PC-9 (cell line): ENCODE data around the gene CCDC9B. TPM values are rescaled to one million over a fixed set of nuclear protein-coding genes. Genes with fewer than 3 reads are reported as not detected.

Source experiments
- BruUV-seq: library from RNA; stranded (reverse); fragments of 400-500 nt; replicated peaks from 2 replicates; lab custom pipeline; 2021; lab: Mats Ljungman, UMichigan
- CTCF ChIA-PET: fragments of 300-600 bp; sonication (Branson Sonifier 250); formaldehyde crosslinking; loops from one replicate; lab custom pipeline; 2022; ENCODE audit warnings: antibody characterized with exemption; lab: Charles Lee
- POLR2A ChIA-PET: fragments of 300-600 bp; sonication (Branson Sonifier 250); formaldehyde crosslinking; loops from one replicate; lab custom pipeline; 2022; ENCODE audit warnings: antibody characterized with exemption; ENCODE audit not compliant: unreplicated experiment; lab: Charles Lee
- DNase-seq, 2 experiments: peaks; one replicate each; pipeline versions ENCODE4 v3.0.0 to v3.0.0-alpha.2; 2015 to 2022; ENCODE audit warnings: mixed read lengths in 1 of 2
- H2AFZ ChIP-seq: fragments of 200-600 bp; sonication (generic); 2 replicates; pipeline ENCODE4 v1.8.1; 2017; ENCODE audit warnings: antibody characterized with exemption
- H3F3A ChIP-seq: fragments of 200-600 bp; sonication (generic); 2 replicates; pipeline ENCODE4 v1.8.1; 2017; ENCODE audit warnings: antibody characterized with exemption, mild to moderate bottlenecking, low read depth; ENCODE audit not compliant: insufficient read depth
- H3K27ac ChIP-seq: fragments of 200-600 bp; sonication (generic); 2 replicates; pipeline ENCODE4 v1.6.1; 2016; ENCODE audit warnings: mixed run types
- H3K27me3 ChIP-seq: fragments of 200-600 bp; sonication (generic); 2 replicates; pipeline ENCODE4 v1.6.1; 2016; ENCODE audit warnings: low read depth, mixed run types; ENCODE audit not compliant: insufficient read depth
- H3K36me3 ChIP-seq: fragments of 200-600 bp; sonication (generic); 2 replicates; pipeline ENCODE4 v1.6.1; 2016; ENCODE audit warnings: low read depth, mixed run types
- H3K4me1 ChIP-seq: fragments of 200-600 bp; sonication (generic); replicated peaks from 2 replicates; pipeline ENCODE4 v1.6.1; 2016; ENCODE audit warnings: mixed run types; ENCODE audit not compliant: insufficient read depth
- H3K4me2 ChIP-seq: fragments of 200-600 bp; sonication (generic); 2 replicates; pipeline ENCODE4 v1.6.1; 2017; ENCODE audit warnings: mixed run types
- H3K4me3 ChIP-seq: fragments of 200-600 bp; sonication (generic); 2 replicates; pipeline ENCODE4 v1.6.1; 2016; ENCODE audit warnings: mixed run types
- H3K79me2 ChIP-seq: fragments of 200-600 bp; sonication (generic); 2 replicates; pipeline ENCODE4 v1.6.1; 2017; ENCODE audit warnings: low read depth, mixed run types
- H3K9me2 ChIP-seq: fragments of 200-600 bp; sonication (generic); 2 replicates; pipeline ENCODE4 v1.8.1; 2017; ENCODE audit warnings: mild to moderate bottlenecking; ENCODE audit not compliant: insufficient read depth
- H3K9me3 ChIP-seq: fragments of 200-600 bp; sonication (generic); 2 replicates; pipeline ENCODE4 v1.8.1; 2016; ENCODE audit warnings: low read depth; ENCODE audit not compliant: insufficient read depth
- H4K20me1 ChIP-seq: fragments of 200-600 bp; sonication (generic); 2 replicates; pipeline ENCODE4 v1.8.1; 2017; ENCODE audit not compliant: insufficient read depth
- EZH2 ChIP-seq: fragments of 200-600 bp; sonication (generic); IDR thresholded peaks from 2 replicates; pipeline ENCODE4 v1.8.0; 2017; ENCODE audit warnings: antibody characterized with exemption, low read depth
- intact Hi-C: fragments of 100-400 bp; cut with micrococcal nuclease; formaldehyde crosslinking; loops from one replicate; pipeline ENCODE4 v1.10.0; 2022; ENCODE audit not compliant: unreplicated experiment
- total RNA-seq: library from RNA; stranded (reverse); gene quantifications from 2 replicates; pipeline ENCODE4 v1.2.3, GENCODE V29; 2021
- TF ChIP-seq, protein P1 (sequence below): fragments of 200-600 bp; sonication (generic); conservative IDR thresholded peaks from 2 replicates; pipeline ENCODE4 v1.6.1; 2017; ENCODE audit warnings: mixed run types, antibody characterized with exemption, mild to moderate bottlenecking, moderate library complexity

The CCDC9B gene
- total RNA-seq, 1 experiment from 2014 or later, result 141 TPM

DNA sequence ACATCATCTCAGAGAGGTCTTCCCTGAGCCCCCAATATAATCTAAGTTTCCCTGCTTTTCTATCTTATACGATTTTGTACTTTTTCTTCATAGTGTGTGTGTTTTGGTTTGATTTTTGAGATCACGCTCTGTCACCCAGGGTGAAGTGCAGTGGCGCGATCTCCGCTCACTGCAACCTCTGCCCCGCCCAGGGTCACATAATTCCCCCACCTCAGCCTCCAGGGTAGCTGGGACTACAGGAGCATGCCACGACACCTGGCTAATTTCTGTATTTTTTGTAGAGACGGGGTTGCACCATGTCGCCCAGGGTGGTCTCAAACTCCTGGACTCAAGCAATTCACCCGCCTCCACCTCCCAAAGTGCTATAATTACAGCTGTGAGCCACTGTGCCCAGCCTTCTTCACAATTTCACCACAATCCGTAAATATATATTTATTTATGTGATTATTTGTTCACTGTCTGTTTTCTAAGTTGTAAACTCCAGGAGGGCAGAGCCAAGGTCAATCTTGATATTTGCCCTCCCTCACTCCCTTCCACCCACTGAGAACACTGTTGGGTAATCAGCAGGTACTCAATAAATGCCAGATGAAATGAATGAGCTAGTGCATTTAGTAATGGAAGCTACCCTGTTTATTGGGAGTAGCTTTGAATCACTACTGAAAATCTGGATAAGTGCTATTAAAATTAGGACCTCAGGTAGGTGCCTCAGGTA, 41.2 kb upstream of the CCDC9B start:
- Histone ChIP-seq H3K4me1 (peaks cover 50% of the 10 kb centered on the region), H3K79me2 (peaks cover 32% of the 10 kb centered on the region), H3K27me3 (no peaks in the 10 kb centered on the region), H3K27ac (peak overlapping the region; percentile 45), H3F3A (peaks cover 35% of the 10 kb centered on the region), H3K36me3 (0 out of 2 replicates have a peak, but pooled peaks cover 4% of the 10 kb centered on the region), H2AFZ (peak overlapping the region; percentile 89), H3K9me2 (no peaks in the 10 kb centered on the region; the same call in 1 of the 2 replicates), H3K4me3 (0 out of 2 replicates have a peak overlapping the region, but pooled peaks have one; percentile 76), H4K20me1 (no peaks in the 10 kb centered on the region), H3K4me2 (peak overlapping the region; percentile 91), H3K9me3 (no peaks in the 10 kb centered on the region)
- BruUV-seq, result no TSS peak
- no peak for DNase-seq
- ChIA-PET CTCF (interaction anchor here (1.0 kb wide), 1 partner anchor 44 kb away, joined by 3 read pairs; no protein-coding TSS in a partner anchor), POLR2A (interaction anchor here (0.6 kb wide), 1 partner anchor 23 kb away, joined by 3 read pairs; no protein-coding TSS in a partner anchor)
- intact Hi-C loops, result loop anchor here (5.0 kb wide), 1 partner anchor 40 kb away; no protein-coding TSS in a partner anchor
- no peak for TF ChIP-seq EZH2
- TF ChIP-seq, protein P1, sequence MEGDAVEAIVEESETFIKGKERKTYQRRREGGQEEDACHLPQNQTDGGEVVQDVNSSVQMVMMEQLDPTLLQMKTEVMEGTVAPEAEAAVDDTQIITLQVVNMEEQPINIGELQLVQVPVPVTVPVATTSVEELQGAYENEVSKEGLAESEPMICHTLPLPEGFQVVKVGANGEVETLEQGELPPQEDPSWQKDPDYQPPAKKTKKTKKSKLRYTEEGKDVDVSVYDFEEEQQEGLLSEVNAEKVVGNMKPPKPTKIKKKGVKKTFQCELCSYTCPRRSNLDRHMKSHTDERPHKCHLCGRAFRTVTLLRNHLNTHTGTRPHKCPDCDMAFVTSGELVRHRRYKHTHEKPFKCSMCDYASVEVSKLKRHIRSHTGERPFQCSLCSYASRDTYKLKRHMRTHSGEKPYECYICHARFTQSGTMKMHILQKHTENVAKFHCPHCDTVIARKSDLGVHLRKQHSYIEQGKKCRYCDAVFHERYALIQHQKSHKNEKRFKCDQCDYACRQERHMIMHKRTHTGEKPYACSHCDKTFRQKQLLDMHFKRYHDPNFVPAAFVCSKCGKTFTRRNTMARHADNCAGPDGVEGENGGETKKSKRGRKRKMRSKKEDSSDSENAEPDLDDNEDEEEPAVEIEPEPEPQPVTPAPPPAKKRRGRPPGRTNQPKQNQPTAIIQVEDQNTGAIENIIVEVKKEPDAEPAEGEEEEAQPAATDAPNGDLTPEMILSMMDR, result no peak

DNA sequence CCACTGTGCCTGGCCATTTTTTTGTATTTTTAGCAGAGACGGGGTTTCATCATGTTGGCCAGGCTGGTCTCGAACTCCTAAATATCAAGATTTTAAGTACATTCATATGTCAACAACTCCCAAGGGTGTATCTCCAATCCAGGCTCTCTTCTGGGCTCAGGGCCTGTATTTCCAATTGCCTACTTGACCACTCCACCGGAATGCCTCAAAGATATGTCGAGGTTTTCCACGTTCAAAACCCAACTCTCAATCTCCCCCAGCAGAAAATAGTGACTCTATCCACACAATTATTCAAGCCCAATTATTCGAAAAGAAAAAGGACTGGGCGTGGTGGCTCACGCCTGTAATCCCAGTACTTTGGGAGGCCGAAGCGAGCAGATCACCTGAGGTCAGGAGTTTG, 39.9 kb upstream of the CCDC9B start:
- no peaks in the 10 kb centered on the region for H3K9me3 ChIP-seq
- peak overlapping the region; percentile 13; the same call in 1 of the 2 replicates for H3K4me3 ChIP-seq
- H2AFZ ChIP-seq, result no peak overlapping the region
- peaks cover 29% of the 10 kb centered on the region for H3K79me2 ChIP-seq
- BruUV-seq, result no TSS peak
- H3K36me3 ChIP-seq, result 0 out of 2 replicates have a peak, but pooled peaks cover 4% of the 10 kb centered on the region
- TF ChIP-seq, protein P1, result no peak
- TF ChIP-seq EZH2, result no peak
- H4K20me1 ChIP-seq, result no peaks in the 10 kb centered on the region
- H3K27ac ChIP-seq, result peak overlapping the region; percentile 94
- POLR2A ChIA-PET, result no interaction called here
- peak overlapping the region; percentile 61 for H3K4me2 ChIP-seq
- no peak for DNase-seq
- peaks cover 50% of the 10 kb centered on the region for H3K4me1 ChIP-seq
- peaks cover 29% of the 10 kb centered on the region for H3F3A ChIP-seq
- intact Hi-C loops, result loop anchor here (5.0 kb wide), 1 partner anchor 42 kb away; no protein-coding TSS in a partner anchor
- CTCF ChIA-PET, result no interaction called here
- no peaks in the 10 kb centered on the region; the same call in 1 of the 2 replicates for H3K9me2 ChIP-seq
- H3K27me3 ChIP-seq, result no peaks in the 10 kb centered on the region

DNA sequence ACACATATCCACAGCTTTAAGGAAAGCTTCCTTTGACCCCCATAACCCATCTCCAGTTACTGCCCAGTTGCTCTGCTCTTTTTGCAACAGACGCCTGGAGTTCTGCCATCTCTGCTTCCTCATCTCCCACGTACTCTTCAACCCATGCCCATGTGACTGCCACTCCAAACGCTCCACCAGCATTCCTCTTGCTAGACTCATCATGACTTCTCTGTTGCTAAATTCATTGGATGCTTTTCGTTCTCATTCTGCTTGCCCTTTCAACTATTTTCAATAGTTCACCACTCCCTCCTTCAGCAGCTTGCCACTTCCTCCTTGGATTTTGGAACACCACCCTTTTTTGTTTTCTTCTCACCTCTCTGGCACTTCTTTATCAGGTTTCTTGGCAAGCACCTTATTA, 39.1 kb upstream of the CCDC9B start:
- Histone ChIP-seq H2AFZ (no peak overlapping the region), H3K9me3 (no peaks in the 10 kb centered on the region), H3K27me3 (no peaks in the 10 kb centered on the region), H3K9me2 (no peaks in the 10 kb centered on the region; the same call in 1 of the 2 replicates), H3K4me3 (0 out of 2 replicates have a peak overlapping the region, but pooled peaks have one; percentile 13), H4K20me1 (no peaks in the 10 kb centered on the region), H3K4me2 (peak overlapping the region; percentile 61), H3K36me3 (0 out of 2 replicates have a peak, but pooled peaks cover 2% of the 10 kb centered on the region), H3K4me1 (peaks cover 45% of the 10 kb centered on the region), H3F3A (peaks cover 22% of the 10 kb centered on the region), H3K79me2 (peaks cover 21% of the 10 kb centered on the region), H3K27ac (peak overlapping the region; percentile 94)
- peak; percentile 87 to 95 for DNase-seq
- ChIA-PET CTCF (interaction anchor here (0.6 to 1.0 kb wide), 3 partner anchors 42 to 210 kb away, joined by 3 to 4 read pairs (median 3); no protein-coding TSS in a partner anchor), POLR2A (interaction anchor here (0.6 kb wide), 2 partner anchors 51 to 153 kb away, joined by 4 to 8 read pairs; no protein-coding TSS in a partner anchor)
- BruUV-seq, result no TSS peak
- TF ChIP-seq EZH2, result no peak
- TF ChIP-seq, protein P1, result no peak
- intact Hi-C loops, result loop anchor here (5.0 kb wide), 1 partner anchor 42 kb away; no protein-coding TSS in a partner anchor
